DMS153 (cell line): ENCODE results near the gene ROR1.

ENCODE experiments used
- DNase-seq: peaks from one replicate; lab custom pipeline; 2025; lab: John Stamatoyannopoulos, UW

The ROR1 gene

DNA sequence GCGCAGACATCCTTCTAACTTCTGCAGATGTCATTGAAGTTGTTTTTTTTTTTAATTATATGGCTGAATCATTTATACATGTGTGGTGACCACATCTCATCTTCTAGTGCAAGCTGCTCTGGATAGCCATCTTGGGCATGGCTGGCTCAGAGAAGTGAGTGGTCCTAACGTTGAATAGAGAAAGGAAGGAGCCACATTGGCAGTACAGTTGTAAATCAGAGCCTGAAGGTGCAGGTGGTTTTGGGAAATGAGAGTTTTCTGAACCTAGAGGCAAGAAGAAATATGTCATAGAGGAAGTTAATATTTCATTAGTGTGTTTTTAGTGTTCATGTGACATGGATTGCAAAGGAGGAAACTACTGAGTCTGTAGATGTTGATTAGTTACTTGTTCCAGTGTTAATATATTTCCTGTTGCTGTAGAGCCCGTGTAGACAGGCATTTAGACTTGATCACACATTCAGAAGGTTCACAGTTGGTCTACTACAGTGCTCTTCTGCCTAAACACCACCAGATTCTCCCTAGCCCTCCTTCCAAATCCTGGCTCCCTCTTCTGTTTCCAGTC, 163.7 kb downstream of the ROR1 start:
- no peak for DNase-seq

DNA sequence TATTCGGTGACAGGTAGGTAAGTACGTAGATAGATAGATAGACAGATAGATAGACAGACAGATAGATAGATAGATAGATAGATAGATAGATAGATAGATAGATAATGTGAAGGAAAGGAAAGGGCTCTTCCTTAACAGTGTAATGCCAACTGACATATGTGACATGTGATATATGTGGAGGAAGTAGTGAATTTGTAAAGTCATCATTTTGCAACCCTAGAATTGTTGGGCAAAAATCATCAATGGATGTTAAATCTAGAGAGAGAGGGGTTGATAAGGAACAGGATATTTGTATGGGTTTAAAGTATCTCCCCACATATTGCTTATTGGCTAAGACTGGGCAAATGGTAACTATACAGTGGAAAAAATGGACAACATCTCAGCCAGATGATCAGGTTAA, 166.6 kb downstream of the ROR1 start:
- no peak for DNase-seq

DNA sequence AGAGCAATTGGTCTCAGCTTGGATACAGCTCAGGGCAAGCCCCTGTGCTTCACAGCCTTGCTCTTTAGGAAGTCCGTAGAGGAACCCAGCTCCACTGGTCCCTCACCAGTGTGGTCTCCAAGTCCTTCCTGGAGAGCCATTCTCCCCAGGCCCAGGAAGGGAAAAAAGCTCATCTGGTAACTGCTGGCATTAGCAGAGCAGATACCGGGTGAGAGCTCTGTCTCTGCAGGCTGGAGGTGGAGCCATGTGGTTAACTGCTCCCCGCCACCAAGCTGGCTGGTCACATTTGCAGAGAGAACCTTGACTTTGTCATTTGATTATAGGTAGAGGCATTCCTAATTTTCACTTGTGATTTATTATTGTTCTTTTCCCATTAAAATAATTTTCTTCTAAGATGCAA, 169.6 kb downstream of the ROR1 start:
- no peak for DNase-seq

DNA sequence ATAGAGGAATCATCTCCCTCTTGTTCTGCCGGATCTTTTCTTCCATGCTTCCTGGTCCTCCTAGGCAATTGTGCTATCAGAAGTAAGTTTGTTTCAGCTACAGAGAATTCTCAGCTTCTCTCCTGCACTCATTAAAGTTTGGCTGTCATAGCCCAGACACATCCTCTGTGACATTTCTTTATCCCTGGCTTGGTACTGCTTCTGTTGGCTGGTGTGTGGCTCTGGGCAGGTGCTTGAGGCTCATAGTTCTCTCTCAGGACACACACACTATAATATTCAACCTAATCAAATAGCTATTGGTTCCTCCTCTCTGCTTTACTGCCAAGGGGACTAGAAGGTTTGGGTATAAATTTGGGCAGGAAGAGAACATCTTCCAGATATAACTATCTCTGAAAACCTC, 172.1 kb downstream of the ROR1 start:
- DNase-seq = no peak

DNA sequence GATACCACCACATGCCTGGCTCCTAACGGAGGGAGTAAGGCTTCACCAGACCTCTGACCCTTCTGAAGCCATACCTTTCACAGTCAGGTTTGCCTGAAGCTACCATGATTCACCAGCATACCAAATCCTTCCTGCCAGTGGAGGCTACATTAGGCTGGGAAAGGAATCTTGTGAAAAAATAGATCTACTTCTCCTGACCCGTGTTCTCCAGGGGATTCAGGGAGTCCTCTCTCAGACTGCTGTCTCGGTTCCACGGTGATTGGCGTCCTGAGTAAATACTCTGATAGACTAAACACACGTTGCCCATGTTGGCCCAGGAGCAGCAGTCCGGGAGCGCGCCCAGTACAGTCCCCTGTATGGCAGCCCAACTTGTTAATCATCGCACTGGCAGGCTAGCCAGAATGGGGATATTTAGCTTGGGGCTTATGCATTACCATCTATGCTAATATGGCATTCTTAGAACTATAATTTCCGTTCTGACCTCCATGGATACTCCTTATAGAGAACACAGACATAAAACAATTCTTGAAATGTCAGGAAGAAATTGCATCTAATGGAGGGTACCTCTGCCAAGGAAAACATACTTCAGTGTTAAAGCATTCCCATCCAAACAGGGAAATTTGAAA, 173.2 kb downstream of the ROR1 start:
- DNase-seq = no peak

DNA sequence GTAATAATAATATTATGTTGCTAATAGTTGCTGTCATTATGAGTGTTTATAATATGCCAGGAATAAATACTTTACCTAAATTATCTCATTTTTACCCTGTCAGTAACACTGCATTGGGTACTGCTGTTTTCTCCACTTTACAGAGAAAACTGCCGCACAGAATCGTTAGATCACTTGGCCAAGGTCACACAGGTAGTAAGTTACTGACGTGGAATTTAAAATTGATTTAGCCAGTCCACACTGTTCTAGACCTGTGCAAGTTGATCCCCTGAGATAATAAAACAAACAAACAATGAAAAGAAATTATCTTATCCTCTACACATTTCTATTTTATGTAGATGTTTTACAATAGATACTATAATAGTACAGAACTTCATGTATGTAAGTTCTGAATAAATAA, 174.1 kb downstream of the ROR1 start:
- no peak for DNase-seq

DNA sequence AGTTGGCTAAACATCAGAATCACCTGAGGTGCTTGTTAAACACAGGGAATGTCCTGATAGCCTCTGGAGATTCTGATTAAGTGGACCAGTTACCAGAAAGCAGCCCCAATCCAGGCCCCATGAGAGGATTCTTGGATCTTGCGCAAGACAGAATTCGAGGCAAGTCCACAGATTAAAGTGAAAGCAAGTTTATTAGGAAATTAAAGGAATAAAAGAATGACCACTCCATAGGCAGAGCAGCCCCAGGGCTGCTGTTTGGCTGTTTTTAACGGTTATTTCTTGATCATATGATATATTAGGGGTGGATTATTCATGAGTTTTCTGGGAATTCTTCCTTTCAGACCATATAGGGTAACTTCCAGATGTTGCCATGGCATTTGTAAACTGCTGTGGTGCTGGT, 176.2 kb downstream of the ROR1 start:
- DNase-seq = no peak

DNA sequence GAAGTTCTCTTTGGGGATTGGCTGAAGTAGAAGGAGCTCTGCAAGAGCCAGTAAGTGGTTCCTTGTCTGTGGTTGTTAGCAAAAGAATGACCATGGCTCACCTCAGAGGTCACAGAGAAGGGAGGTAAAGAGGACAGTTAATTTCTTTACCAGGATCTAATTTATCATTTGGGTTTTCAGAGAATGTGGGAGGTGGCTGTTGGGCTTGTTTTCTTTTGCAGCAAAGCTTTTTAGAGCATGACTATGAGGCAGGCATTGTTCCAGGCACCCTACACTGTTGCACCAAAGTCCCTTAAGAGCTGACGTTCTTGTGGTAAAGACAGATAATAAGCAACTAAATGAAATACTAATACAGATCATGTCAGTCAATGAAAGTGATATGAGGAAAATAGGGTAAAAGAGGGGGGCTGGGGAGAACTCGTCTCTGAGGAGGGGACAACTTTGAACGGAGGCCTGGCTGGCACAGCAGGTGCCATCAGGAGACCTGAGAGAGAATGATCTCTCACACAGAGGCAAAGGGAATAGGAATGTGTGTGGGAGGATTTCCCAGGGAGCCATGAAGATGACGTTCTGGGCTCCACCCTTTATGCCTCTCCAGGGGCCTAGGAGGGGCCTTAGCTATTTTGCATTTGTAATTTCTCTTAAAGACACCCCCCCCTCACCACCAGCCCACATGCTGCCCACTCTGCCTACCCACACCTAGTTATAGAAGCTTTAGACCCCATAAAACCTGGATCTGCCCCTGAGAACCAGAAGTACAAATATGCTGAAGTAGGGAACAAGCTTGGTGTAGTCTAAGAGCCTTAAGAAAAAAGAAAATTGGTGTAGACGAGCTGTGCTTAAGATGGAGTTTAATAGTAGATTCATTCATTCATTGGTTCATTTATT, 177.5 kb downstream of the ROR1 start:
- no peak for DNase-seq

DNA sequence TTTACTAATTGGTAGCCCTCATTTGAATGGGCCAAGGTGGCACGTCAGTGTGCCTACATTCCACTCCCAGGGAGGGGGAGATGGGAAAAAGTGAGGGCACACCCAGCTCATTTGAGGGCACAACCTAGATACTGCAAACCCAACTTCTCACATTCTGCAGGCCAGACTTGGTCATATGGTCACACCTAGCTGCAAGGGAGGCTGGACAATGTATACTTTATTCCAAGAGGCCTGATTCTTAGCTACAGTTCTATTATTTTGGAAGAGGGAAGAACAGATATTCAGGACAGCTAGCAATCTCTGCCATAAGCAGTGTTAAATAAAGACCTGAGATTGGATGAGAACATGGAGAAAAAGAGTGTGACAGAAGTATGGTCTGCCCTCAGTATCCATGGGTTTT, 180.4 kb downstream of the ROR1 start:
- no peak for DNase-seq

DNA sequence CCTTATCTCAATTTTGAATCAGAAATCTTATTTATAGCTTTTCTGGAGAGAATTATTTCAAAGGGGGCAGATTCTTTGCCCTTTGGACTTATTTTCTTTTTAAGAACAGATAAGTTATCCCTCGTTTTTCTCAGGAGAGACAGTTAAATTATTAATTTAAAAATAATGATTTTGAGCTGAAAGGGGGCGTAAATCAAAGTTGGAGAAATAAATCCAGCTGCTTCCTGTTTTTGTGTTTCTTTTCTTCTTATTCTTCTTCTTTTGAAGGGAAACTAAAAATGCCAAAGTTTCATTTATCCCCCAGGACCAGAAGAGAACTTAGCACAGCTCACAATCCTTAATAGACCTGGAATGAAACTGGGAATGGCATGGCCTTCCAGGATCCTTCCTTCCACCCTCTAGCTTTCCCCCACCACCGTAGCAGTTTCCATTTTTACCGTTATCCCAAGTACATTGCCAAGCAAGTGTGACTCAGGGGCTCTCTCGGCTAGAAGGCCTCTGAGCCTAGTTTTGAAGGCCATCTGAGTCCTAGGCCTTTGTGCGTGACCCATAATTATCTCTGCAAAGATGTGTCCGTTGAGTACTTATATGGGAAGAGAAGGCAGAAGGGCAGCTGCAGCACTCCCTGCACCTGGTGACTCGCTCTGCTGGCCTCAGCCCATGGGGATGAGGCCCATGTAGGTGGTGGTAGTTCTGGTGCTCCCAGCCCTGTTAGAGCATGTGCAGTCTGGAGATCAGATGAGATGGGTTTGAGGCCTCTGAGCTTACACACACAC, 181.7 kb downstream of the ROR1 start:
- DNase-seq = no peak

DNA sequence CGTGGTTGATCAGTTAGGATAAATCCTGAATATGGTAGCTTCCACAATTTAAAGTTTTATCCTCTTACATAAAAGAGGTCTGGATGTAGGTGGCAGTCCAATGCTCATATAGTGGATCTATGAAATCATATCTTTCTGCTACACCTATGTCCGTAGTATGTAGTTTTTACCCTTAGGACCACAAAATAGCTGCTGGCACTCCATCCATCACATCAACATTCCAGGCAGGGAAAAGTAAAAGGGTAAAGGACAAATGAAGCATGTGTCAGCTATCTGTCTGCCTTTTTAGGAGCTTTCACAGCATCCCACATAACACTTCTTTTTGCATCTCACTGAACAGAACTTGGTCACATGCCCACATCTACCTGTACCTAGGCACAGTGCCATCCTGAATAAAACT, 184.7 kb downstream of the ROR1 start:
- no peak for DNase-seq

DNA sequence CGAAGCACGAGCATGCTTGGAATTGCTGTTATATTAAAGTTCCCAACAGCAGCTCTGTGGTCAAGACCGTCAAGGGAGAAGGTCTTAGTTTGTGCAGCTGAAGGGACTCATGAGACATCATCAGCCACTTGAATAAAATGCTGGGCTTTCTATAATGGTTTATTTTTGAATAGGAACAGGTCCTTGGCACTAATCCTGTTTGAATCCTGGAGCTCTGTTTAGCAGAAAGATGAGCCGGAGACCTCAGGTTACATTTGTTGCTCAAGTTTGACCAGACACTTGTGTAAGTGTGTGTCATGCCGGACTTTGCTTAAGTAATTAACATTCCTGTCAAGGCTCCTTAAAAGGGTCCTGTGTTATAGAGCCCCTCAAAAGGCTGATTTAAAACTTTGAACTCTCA, 186.5 kb downstream of the ROR1 start:
- DNase-seq = no peak

DNA sequence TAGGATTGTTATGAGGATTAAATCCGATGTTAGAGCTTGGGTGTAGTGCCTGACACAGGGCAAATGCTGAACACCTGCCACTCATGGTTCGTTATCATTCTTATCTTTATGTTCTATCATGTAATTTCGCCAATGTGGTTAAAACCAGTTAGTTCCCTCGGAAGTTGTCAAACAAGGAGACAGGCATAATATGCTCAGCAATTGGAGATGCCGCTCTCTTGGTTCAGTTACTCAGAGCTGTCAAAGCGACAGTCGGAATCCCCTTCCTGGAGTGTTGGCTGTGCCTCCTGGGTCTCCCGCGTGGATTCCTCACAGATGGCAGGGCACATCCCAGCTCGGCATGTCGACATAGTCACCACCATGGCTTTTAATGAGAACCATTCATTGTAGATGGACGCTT, 192.2 kb downstream of the ROR1 start:
- no peak for DNase-seq

DNA sequence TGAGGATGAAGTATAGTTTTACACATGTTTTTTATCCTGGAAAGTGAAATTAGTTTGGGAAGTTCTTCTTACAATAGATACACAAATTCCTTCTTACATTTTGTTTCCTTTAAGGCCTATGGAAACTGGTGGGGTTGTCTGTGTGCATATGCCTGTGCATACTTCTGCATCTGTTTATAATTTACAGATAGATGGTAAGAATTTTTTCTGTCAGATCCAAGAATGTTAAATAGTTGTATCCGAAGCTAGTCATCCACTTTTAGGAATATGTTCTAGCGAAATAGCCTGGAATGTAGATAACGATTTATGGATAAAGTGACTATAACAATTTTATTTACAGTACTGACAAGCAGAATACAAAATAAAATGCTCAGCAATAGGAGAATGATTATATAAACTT, 194.1 kb downstream of the ROR1 start:
- no peak for DNase-seq

DNA sequence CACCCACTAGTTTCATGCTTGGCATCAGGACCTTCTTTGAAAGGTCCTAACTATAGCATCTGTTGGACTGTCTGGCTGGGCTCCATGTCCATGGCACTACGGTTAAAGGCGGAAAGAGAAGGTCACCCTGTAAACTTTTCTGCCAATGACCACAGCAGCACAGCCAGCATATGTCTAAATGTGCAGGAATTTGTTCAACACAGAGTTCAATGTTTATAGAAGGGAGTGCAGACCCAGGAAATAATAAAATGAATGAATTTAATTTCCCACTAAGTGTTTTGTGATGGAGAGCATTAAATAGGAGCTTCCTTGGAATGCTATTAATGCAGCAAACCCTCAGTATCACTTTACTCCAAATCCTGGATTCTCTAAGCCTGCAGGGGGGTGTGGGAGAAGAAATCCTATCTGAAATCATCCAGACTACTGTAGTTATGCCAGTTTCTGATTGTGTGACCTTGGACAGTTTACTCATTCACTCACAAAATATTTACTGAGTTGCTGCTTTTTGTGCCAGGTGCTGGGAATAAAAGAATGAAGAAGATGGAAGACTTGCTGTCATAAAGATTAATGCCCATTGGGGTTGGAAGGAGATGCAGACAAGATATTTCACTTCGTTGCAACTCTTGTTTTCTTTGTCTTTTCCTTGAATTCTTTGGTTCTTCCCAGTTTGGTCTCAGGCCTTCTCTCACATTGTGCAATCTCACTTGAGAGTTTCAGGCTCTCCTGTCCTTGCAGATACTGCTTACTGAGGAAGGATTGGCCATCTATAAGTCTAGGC, 195.0 kb downstream of the ROR1 start:
- no peak for DNase-seq

DNA sequence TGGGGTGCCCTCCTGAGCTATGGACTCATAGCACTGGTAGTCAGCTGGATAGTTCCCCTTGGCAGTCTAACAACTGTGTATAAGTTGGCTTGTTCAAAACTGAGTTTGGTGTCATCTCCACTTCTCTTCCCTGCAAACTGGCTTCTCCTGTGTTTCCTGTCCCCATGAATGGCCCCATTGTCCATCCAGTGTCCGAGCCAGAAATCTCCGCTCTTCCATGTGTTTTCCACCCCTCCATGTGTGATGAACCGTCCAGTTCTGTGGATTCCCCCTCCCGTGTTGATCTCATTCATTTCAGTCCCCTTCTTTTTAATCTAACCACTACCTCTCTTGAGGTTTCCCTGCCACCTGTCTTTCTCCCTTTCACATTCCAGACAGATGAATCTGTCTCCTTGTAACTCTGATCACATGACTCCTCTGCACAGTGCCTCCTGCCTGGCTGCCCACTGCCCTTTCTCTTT, 195.7 kb downstream of the ROR1 start:
- no peak for DNase-seq

DNA sequence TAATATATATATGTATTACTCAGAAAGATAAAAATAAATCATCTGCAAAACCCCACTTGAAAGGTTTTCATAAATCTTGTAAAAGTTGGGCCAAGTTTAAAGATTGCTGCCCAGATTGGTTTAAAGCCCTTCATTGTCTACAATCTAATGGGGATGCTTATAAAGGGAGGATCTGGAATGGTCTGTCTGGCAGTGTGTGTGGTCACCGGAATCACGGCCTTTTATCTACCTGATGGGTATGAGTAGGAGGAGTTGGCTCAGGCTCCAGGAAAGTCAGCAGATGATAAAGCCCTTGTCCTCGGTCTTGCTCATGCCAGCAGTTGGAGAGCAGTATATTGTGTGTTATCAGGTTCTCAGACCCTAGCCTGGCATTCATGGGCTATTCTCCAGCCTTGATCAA, 197.7 kb downstream of the ROR1 start:
- no peak for DNase-seq

DNA sequence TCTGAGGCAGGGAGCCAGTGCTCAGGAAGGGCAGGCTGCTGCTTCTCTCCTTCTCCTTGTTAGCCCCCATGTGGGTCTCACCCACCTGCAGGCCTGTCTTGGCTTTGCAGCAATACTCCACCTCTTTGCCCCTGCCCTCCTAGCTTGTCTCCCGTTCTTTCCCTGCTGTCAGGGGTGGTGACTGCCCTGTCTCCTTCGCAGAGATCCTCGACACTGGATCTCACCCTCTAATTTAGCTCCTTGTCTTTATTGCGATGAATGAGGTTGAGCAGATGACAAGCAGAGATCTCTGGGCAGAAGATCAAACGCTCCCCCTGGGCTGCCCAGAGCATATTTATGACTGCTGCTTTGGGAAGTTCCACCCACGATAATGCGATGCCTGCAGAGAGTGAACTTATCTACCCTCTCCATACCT, 199.2 kb downstream of the ROR1 start:
- no peak for DNase-seq

DNA sequence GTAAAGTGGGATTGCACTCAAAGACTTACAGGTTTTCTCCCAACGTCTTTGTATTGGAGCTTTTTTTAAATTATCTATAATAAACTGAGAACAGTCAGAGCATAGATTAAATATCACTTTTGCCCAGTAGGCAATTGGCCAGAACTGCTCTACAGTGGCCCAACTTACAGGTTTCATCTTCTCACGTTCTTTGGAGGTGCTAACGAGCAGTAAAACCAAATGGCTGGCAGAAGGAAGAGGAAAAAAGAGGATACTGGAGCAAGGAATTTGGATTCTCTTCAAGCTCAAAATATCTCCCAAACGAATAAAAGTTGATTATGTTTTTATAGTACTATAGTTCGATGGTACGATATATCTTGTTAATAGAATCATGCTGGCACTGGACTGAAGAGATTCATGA, 201.1 kb downstream of the ROR1 start:
- no peak for DNase-seq

DNA sequence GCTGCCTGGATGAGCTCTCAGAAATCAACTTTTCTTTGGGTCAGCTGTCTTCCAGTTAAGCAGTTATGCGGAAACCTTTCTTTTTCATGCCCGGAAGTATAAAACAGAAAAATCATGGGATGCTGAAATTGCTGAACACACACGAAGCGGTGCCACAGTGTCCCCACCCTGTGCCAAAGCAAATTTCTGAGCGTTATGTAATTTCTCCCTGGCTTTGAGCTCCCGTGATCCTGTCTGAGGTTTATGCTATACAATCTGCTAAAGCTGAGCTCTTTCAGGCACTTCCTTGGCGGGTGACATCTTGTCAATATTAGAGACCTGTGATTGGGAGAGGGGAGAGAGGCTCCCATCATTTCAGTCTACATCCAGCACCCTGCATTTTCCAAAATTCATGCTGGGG, 201.7 kb downstream of the ROR1 start:
- DNase-seq = no peak

DNA sequence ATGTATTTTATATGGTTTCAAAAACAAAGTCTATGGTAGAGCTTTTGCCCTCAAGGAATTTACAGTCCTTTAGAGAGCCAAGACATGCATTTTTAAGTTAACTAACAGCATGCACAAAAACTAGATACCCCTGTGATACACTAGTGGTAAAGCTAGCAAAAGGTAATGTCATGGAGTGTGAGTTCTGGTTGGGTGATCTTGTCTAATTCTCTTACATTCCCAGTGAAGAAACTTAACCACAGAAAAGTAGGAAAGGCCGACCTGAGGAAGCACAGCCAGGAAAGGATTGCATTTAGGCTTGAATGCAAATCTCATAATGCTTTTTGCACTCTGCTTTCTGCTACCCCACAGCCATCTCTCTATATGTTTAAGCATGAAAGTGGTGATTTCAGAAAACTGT, 202.2 kb downstream of the ROR1 start:
- no peak for DNase-seq

DNA sequence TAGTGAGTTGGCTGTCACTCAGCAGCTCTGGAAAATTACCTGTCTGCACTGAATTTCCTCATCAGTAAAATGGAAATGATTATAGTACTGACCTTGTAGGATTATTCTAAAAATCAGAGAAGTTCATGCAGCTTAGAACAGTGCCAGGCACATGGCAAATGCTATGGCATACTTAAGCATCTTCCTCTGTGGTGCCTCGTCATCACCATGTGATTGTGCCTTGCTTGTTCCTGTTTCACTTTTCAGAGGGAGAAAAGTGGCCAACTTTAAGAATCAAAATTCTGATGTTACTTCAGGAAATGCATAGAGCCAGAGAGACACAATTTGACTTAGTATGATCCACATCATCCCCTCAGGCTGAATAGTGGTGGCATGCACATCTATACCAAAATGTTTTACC, 203.6 kb downstream of the ROR1 start:
- DNase-seq = no peak
